Eye (tissue), 1 donor: Measurements from ENCODE around the gene TROAP.
"Not testable (repeated sequence)": the region's sequence is repeated elsewhere in the genome, so short reads cannot be mapped to it uniquely, and the experiment has no call there.

Experiments used
- DNase-seq: peaks from one replicate; pipeline ENCODE4 v3.0.0-alpha.2; 2015

Gene TROAP

GRCh38 chr12:49322708-49323523, at the start of gene TROAP:
TROAP (plus strand) TSS chr12:49323255; CDS start chr12:49323609, 354 bp downstream.
- DNase-seq, result peak; percentile 100

GRCh38 chr12:49273726-49274395, 49.2 kb upstream of the TROAP start:
- DNase-seq, result no peak

- no peak for DNase-seq
Measured at GRCh38 chr12:49274396-49275069, 48.5 kb upstream of the TROAP start.

GRCh38 chr12:49276304-49277290, 46.5 kb upstream of the TROAP start:
- no peak for DNase-seq

GRCh38 chr12:49277466-49277865, 45.6 kb upstream of the TROAP start:
- no peak for DNase-seq

GRCh38 chr12:49279706-49280159, 43.3 kb upstream of the TROAP start:
- DNase-seq, result no peak

GRCh38 chr12:49280545-49280944, 42.5 kb upstream of the TROAP start:
- not testable (repeated sequence) for DNase-seq

GRCh38 chr12:49282302-49282701, 40.8 kb upstream of the TROAP start:
- DNase-seq, result no peak

GRCh38 chr12:49282740-49283375, 40.2 kb upstream of the TROAP start:
- not testable (repeated sequence) for DNase-seq

GRCh38 chr12:49283541-49284429, 39.3 kb upstream of the TROAP start:
- DNase-seq, result no peak

- no peak for DNase-seq
Measured at GRCh38 chr12:49284672-49285071, 38.4 kb upstream of the TROAP start.

- DNase-seq, result no peak
Measured at GRCh38 chr12:49287876-49288275, 35.2 kb upstream of the TROAP start.

GRCh38 chr12:49288412-49288853, 34.6 kb upstream of the TROAP start:
- DNase-seq, result peak; percentile 87

GRCh38 chr12:49288922-49289555, 34.0 kb upstream of the TROAP start:
- no peak for DNase-seq

GRCh38 chr12:49292729-49293055, 30.4 kb upstream of the TROAP start:
- no peak for DNase-seq

GRCh38 chr12:49293056-49293956, 29.7 kb upstream of the TROAP start:
- peak; percentile 88 for DNase-seq

GRCh38 chr12:49294086-49294803, 28.8 kb upstream of the TROAP start:
- DNase-seq, result peak; percentile 64

GRCh38 chr12:49294804-49295081, 28.3 kb upstream of the TROAP start:
- peak; percentile 75 for DNase-seq
